ENCODE results near the gene VTI1A. TPM values are rescaled to one million over a fixed set of nuclear protein-coding genes. Genes with fewer than 3 reads are reported as not detected.

Gene VTI1A
- total and polyA plus RNA-seq, 2 of the 13 experiments (the other 11 are each of a cell fraction or from before 2014, with no cell fraction given), result 11.7 to 32.7 TPM

GRCh38 chr10:112698133-112698817 lies 251.3 kb downstream of the VTI1A start (continued):
- TF ChIP-seq, protein P1, sequence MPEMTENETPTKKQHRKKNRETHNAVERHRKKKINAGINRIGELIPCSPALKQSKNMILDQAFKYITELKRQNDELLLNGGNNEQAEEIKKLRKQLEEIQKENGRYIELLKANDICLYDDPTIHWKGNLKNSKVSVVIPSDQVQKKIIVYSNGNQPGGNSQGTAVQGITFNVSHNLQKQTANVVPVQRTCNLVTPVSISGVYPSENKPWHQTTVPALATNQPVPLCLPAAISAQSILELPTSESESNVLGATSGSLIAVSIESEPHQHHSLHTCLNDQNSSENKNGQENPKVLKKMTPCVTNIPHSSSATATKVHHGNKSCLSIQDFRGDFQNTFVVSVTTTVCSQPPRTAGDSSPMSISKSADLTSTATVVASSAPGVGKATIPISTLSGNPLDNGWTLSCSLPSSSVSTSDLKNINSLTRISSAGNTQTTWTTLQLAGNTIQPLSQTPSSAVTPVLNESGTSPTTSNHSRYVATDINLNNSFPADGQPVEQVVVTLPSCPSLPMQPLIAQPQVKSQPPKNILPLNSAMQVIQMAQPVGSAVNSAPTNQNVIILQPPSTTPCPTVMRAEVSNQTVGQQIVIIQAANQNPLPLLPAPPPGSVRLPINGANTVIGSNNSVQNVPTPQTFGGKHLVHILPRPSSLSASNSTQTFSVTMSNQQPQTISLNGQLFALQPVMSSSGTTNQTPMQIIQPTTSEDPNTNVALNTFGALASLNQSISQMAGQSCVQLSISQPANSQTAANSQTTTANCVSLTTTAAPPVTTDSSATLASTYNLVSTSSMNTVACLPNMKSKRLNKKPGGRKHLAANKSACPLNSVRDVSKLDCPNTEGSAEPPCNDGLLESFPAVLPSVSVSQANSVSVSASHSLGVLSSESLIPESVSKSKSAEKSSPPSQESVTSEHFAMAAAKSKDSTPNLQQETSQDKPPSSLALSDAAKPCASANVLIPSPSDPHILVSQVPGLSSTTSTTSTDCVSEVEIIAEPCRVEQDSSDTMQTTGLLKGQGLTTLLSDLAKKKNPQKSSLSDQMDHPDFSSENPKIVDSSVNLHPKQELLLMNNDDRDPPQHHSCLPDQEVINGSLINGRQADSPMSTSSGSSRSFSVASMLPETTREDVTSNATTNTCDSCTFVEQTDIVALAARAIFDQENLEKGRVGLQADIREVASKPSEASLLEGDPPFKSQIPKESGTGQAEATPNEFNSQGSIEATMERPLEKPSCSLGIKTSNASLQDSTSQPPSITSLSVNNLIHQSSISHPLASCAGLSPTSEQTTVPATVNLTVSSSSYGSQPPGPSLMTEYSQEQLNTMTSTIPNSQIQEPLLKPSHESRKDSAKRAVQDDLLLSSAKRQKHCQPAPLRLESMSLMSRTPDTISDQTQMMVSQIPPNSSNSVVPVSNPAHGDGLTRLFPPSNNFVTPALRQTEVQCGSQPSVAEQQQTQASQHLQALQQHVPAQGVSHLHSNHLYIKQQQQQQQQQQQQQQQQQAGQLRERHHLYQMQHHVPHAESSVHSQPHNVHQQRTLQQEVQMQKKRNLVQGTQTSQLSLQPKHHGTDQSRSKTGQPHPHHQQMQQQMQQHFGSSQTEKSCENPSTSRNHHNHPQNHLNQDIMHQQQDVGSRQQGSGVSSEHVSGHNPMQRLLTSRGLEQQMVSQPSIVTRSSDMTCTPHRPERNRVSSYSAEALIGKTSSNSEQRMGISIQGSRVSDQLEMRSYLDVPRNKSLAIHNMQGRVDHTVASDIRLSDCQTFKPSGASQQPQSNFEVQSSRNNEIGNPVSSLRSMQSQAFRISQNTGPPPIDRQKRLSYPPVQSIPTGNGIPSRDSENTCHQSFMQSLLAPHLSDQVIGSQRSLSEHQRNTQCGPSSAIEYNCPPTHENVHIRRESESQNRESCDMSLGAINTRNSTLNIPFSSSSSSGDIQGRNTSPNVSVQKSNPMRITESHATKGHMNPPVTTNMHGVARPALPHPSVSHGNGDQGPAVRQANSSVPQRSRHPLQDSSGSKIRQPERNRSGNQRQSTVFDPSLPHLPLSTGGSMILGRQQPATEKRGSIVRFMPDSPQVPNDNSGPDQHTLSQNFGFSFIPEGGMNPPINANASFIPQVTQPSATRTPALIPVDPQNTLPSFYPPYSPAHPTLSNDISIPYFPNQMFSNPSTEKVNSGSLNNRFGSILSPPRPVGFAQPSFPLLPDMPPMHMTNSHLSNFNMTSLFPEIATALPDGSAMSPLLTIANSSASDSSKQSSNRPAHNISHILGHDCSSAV (CRISPR knock-in tag; IDR thresholded peaks at IDR 0.05; ENCODE audit: borderline replicate concordance), result no peak

DNA sequence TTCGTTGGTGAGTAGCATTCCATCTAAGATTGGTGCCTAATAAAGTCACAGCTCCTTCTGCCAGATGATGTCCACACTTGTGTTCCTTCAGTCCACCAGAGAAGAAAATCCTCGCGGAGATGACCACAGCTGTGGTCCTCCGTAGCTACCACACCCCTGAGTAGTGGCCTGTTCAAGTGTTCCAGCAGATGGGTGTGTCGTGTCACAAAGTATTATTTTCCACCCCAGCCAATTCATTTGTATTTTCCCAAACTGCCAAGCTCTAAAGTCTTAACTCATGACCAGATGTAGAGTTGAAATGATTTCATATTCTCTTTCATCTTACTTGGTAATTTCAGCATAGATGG lies 251.8 kb downstream of the VTI1A start:
- H3K4me3 ChIP-seq (replicated peaks in 1 of 3; ENCODE audit: insufficient read depth in 1 of 3, low read depth in 2 of 3, low read length in 3 of 3), result no peak overlapping the region
- DNase-seq (ENCODE audit: low spot score) (no peak), ATAC-seq (no peak), FAIRE-seq (no peak)
- no peaks in the 10 kb centered on the region for H3K9me3 ChIP-seq (ENCODE audit: low read length)
- peaks cover 49% of the 10 kb centered on the region for H3K4me1 ChIP-seq (ENCODE audit: insufficient read depth, low read length)
- in situ Hi-C loops (cut with HindIII; ENCODE audit: extremely low pct_ligation_motif_present, low pct_unique_long_range_greater_than_20kb), result no loop called here
- H3K79me2 ChIP-seq (ENCODE audit: insufficient read depth, low read length), result no peaks in the 10 kb centered on the region
- ChIA-PET CTCF (ENCODE audit: low intra/inter-chr PET ratio, low total read pairs) (no interaction called here), POLR2A (no interaction called here)
- WGBS (ENCODE audit: low lambda C conversion rate), result 95% methylated on average over 3 of the region's 5 CpGs
- no peak for TF ChIP-seq ZFP90 (CRISPR knock-in tag; IDR thresholded peaks at IDR 0.05; ENCODE audit: borderline replicate concordance)
- no peak for TF ChIP-seq MTF1 (CRISPR knock-in tag; IDR thresholded peaks at IDR 0.05)
- TF ChIP-seq KAT8 (CRISPR knock-in tag; IDR thresholded peaks at IDR 0.05), result no peak
- no peak for TF ChIP-seq MAF1 (CRISPR knock-in tag; IDR thresholded peaks at IDR 0.05; ENCODE audit: borderline replicate concordance)
- no peak for TF ChIP-seq HDAC6 (IDR thresholded peaks at IDR 0.05; ENCODE audit: low read depth, low read length)
- TF ChIP-seq STAT5B (CRISPR knock-in tag; IDR thresholded peaks at IDR 0.05), result no peak
- TF ChIP-seq CENPX (CRISPR knock-in tag; IDR thresholded peaks at IDR 0.05), result no peak
- TF ChIP-seq EEA1 (CRISPR knock-in tag; IDR thresholded peaks at IDR 0.05; ENCODE audit: borderline replicate concordance), result no peak
- no peak for TF ChIP-seq PAF1 (CRISPR knock-in tag; IDR thresholded peaks at IDR 0.05)
- no peak for TF ChIP-seq SRY (CRISPR knock-in tag; IDR thresholded peaks at IDR 0.05)
- TF ChIP-seq ZNF83 (CRISPR knock-in tag; IDR thresholded peaks at IDR 0.05; ENCODE audit: borderline replicate concordance), result no peak
- no peak for TF ChIP-seq ZNF773 (CRISPR knock-in tag; IDR thresholded peaks at IDR 0.05; ENCODE audit: borderline replicate concordance)
- TF ChIP-seq ZNF780A (CRISPR knock-in tag; IDR thresholded peaks at IDR 0.05), result no peak
- TF ChIP-seq ZNF207 (IDR thresholded peaks at IDR 0.05; ENCODE audit: borderline replicate concordance), result no peak
- H3K36me3 ChIP-seq (replicated peaks in 1 of 2; ENCODE audit: control insufficient read depth in 1 of 2, insufficient read depth in 2 of 2, low read length in 2 of 2), result no peaks in the 10 kb centered on the region
- no peak overlapping the region for H3K4me2 ChIP-seq (ENCODE audit: low read depth, low read length)
- no peak overlapping the region for H3K27ac ChIP-seq (ENCODE audit: extremely low read length, insufficient read depth, low read length)
- H2AFZ ChIP-seq (ENCODE audit: low read length), result no peak overlapping the region
- no peaks in the 10 kb centered on the region for H3K27me3 ChIP-seq (ENCODE audit: control insufficient read depth in 1 of 2, insufficient read depth in 2 of 2, low read length in 2 of 2)
- no peaks in the 10 kb centered on the region for H4K20me1 ChIP-seq (ENCODE audit: insufficient read depth, low read length)
- BruUV-seq (replicated peaks), result no TSS peak
- intact Hi-C loops (cut with micrococcal nuclease; ENCODE audit: unreplicated experiment), result no loop called here
- H3K9ac ChIP-seq (ENCODE audit: insufficient read depth, low read depth, low read length), result no peak overlapping the region

Data from HepG2 (cell line).